ENCODE results near the gene HDLBP. TPM values are rescaled to one million over a fixed set of nuclear protein-coding genes. Genes with fewer than 3 reads are reported as not detected.

HDLBP gene, protein sequence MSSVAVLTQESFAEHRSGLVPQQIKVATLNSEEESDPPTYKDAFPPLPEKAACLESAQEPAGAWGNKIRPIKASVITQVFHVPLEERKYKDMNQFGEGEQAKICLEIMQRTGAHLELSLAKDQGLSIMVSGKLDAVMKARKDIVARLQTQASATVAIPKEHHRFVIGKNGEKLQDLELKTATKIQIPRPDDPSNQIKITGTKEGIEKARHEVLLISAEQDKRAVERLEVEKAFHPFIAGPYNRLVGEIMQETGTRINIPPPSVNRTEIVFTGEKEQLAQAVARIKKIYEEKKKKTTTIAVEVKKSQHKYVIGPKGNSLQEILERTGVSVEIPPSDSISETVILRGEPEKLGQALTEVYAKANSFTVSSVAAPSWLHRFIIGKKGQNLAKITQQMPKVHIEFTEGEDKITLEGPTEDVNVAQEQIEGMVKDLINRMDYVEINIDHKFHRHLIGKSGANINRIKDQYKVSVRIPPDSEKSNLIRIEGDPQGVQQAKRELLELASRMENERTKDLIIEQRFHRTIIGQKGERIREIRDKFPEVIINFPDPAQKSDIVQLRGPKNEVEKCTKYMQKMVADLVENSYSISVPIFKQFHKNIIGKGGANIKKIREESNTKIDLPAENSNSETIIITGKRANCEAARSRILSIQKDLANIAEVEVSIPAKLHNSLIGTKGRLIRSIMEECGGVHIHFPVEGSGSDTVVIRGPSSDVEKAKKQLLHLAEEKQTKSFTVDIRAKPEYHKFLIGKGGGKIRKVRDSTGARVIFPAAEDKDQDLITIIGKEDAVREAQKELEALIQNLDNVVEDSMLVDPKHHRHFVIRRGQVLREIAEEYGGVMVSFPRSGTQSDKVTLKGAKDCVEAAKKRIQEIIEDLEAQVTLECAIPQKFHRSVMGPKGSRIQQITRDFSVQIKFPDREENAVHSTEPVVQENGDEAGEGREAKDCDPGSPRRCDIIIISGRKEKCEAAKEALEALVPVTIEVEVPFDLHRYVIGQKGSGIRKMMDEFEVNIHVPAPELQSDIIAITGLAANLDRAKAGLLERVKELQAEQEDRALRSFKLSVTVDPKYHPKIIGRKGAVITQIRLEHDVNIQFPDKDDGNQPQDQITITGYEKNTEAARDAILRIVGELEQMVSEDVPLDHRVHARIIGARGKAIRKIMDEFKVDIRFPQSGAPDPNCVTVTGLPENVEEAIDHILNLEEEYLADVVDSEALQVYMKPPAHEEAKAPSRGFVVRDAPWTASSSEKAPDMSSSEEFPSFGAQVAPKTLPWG (N-terminal part only)
- total RNA-seq (2022) (350 and 379 TPM in 2 replicates), Bru-seq, nascent RNA (percentile 86 among the genes with signal in this experiment), BruChase-seq, experiment 1, labeled RNA remaining after a 2-hour chase (percentile 88 among the genes with signal in this experiment), BruChase-seq, experiment 2, labeled RNA remaining after a 6-hour chase (percentile 94 among the genes with signal in this experiment)
- long read RNA-seq, full-length matches to known transcripts, result 155 of 252 reads
- long read RNA-seq, partial matches to known transcripts, result 63 of 252 reads
- long read RNA-seq, other reads (novel, unspliced or antisense), result 34 of 252 reads

DNA sequence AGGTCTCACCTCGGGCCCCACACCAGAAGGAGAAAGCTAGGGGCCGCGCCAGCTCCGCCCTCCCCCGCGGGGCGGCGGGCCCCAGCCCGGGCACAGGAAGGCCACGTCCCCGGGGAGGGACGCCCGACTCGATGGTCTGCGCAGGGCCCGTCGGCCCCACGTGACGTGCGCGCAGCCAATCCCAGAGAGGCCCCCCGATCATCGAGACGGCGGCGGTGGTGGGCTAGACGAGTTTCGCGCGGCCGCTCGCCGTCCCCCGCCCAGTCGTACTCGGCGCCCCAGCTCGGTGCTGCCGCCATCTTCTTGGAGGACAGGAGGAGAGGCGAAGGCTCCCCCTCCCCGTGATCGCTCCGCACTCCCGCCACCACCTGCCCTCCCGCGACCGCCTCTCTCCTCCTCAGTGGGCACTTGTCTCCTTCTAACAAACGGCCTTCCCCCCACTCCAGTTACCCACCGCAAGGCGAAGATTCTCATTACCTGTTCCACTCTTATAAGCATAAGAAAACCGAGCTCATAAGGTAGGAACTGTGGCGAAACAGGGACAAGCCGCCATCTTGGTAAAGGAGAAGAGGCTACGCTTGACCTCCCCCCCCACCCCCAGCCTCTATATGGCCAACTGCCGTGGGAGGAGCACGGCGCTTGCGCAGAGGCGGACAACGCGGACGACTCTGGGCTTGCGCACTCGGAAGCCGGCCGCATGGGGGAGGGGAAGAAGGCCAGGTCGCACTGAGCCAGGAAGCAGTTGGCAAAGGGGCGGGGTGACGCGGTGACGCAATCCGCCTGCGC is at the start of gene HDLBP:
HDLBP (minus strand) TSS at position 580 of the 786 bp plus-strand sequence. CDS start 48,803 bp downstream, outside the sequence.
- Histone ChIP-seq H3K27me3 (replicated peaks; ENCODE audit: control insufficient read depth, insufficient read depth, low read length) (no peaks in the 10 kb centered on the region), H3K4me3 (ENCODE audit: low read depth, low read length) (peak within 1 kb of the TSS; percentile 92), H3K9me3 (no peaks in the 10 kb centered on the region), H3K36me3 (ENCODE audit: control insufficient read depth, insufficient read depth, low read length) (no peaks in the 10 kb centered on the region), H3K4me1 (peaks cover 18% of the 10 kb centered on the region; the same call in 1 of the 2 replicates)
- H3K9me3 Mint-ChIP-seq (ENCODE audit: unreplicated experiment), result no peaks in the 10 kb centered on the region
- TF ChIP-seq, protein P1, sequence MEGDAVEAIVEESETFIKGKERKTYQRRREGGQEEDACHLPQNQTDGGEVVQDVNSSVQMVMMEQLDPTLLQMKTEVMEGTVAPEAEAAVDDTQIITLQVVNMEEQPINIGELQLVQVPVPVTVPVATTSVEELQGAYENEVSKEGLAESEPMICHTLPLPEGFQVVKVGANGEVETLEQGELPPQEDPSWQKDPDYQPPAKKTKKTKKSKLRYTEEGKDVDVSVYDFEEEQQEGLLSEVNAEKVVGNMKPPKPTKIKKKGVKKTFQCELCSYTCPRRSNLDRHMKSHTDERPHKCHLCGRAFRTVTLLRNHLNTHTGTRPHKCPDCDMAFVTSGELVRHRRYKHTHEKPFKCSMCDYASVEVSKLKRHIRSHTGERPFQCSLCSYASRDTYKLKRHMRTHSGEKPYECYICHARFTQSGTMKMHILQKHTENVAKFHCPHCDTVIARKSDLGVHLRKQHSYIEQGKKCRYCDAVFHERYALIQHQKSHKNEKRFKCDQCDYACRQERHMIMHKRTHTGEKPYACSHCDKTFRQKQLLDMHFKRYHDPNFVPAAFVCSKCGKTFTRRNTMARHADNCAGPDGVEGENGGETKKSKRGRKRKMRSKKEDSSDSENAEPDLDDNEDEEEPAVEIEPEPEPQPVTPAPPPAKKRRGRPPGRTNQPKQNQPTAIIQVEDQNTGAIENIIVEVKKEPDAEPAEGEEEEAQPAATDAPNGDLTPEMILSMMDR (IDR thresholded peaks at IDR 0.05; ENCODE audit: insufficient read depth in 1 of 2, low read depth in 1 of 2, low read length in 1 of 2, severe bottlenecking in 1 of 2, unreplicated experiment in 1 of 2), result no peak
- ChIA-PET CTCF (no interaction called here), POLR2A (interaction anchor here (0.5 to 1.5 kb wide), 5 partner anchors 20 to 317 kb away, joined by 3 to 7 read pairs (median 4); no protein-coding TSS in a partner anchor)
- H3K27ac Mint-ChIP-seq (ENCODE audit: unreplicated experiment), result peak within 1 kb of the TSS; percentile 100
- BruUV-seq (replicated peaks), result no TSS peak
- H3K4me1 Mint-ChIP-seq (ENCODE audit: low read depth, unreplicated experiment), result peaks cover 17% of the 10 kb centered on the region
- peak within 1 kb of the TSS; percentile 100 for H3K4me3 Mint-ChIP-seq (ENCODE audit: unreplicated experiment)
- intact Hi-C loops (cut with micrococcal nuclease; ENCODE audit: unreplicated experiment), result loop anchor here (1.0 to 2.0 kb wide), 2 partner anchors 41 to 42 kb away; partner anchors contain the start of gene FARP2
- H3K36me3 Mint-ChIP-seq (ENCODE audit: insufficient read depth, unreplicated experiment), result peaks cover 51% of the 10 kb centered on the region
- peak; percentile 97 to 98 for DNase-seq
- H3K27me3 Mint-ChIP-seq (ENCODE audit: insufficient read depth, unreplicated experiment), result no peaks in the 10 kb centered on the region

DNA sequence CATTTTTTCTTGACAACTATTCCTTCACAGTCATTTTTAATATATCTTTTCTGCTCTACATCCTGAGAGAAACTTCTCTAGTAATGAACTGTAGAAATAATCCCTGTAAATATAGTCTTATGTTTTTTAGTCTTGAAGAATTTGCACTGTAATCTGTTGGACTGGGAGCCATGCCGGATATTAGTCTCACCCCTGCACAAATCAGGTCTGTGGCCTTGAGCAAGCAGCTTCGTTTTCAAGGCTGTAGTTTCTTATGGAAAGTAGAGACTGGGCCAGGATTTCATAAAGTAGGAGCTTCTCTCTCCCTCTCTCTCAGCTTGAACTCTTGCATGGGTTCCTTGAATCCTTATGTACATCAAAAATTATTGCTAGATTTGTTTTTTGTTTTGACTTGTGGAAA is 49.3 kb upstream of the HDLBP start:
- no TSS peak for BruUV-seq (replicated peaks)
- intact Hi-C loops (cut with micrococcal nuclease; ENCODE audit: unreplicated experiment), result no loop called here
- H3K4me1 ChIP-seq, result 0 out of 2 replicates have a peak, but pooled peaks cover 3% of the 10 kb centered on the region
- Mint-ChIP-seq H3K9me3 (ENCODE audit: unreplicated experiment) (no peaks in the 10 kb centered on the region), H3K27ac (ENCODE audit: unreplicated experiment) (no peak overlapping the region), H3K4me3 (ENCODE audit: unreplicated experiment) (no peak overlapping the region), H3K36me3 (ENCODE audit: insufficient read depth, unreplicated experiment) (no peaks in the 10 kb centered on the region), H3K27me3 (ENCODE audit: insufficient read depth, unreplicated experiment) (no peaks in the 10 kb centered on the region), H3K4me1 (ENCODE audit: low read depth, unreplicated experiment) (peaks cover 24% of the 10 kb centered on the region)
- no peak for DNase-seq
- ChIA-PET CTCF (no interaction called here), POLR2A (no interaction called here)
- no peaks in the 10 kb centered on the region for H3K36me3 ChIP-seq (ENCODE audit: control insufficient read depth, insufficient read depth, low read length)
- H3K4me3 ChIP-seq (ENCODE audit: low read depth, low read length), result no peak overlapping the region
- H3K27me3 ChIP-seq (replicated peaks; ENCODE audit: control insufficient read depth, insufficient read depth, low read length), result no peaks in the 10 kb centered on the region
- no peaks in the 10 kb centered on the region for H3K9me3 ChIP-seq
- TF ChIP-seq, protein P1 (IDR thresholded peaks at IDR 0.05; ENCODE audit: insufficient read depth in 1 of 2, low read depth in 1 of 2, low read length in 1 of 2, severe bottlenecking in 1 of 2, unreplicated experiment in 1 of 2), result no peak

Data from Caco-2 (cell line).